G401 (cell line): Measurements from ENCODE around the gene RAD51AP1. TPM values are rescaled to one million over a fixed set of nuclear protein-coding genes. Genes with fewer than 3 reads are reported as not detected.

Source experiments
- DNase-seq: peaks from one replicate; pipeline ENCODE4 v3.0.0-alpha.2; 2015; ENCODE audit warnings: low spot score
- in situ Hi-C: cut with HindIII; loops from 2 replicates; pipeline ENCODE4 v1.10.0; 2016; ENCODE audit warnings: low sequenced_read_pairs, mixed read lengths
- total RNA-seq: library from RNA; depleted of rRNA; stranded (reverse); fragments of >200 nt; shearing (Covaris generic); gene quantifications from 2 replicates; pipeline ENCODE4 v1.2.3, GENCODE V29; 2014; rRNA removed

RAD51AP1 gene
- total RNA-seq, 1 experiment from 2014 or later, result 47.7 TPM

- in situ Hi-C loops, result no loop called here
Measured at GRCh38 chr12:4584281-4584680, 45.6 kb downstream of the RAD51AP1 start.

GRCh38 chr12:4584896-4585295 lies 46.2 kb downstream of the RAD51AP1 start:
- no peak for DNase-seq
- in situ Hi-C loops, result no loop called here

More at GRCh38 chr12:4584281-4584680, 45.6 kb downstream of the RAD51AP1 start:
- no peak for DNase-seq

DNA sequence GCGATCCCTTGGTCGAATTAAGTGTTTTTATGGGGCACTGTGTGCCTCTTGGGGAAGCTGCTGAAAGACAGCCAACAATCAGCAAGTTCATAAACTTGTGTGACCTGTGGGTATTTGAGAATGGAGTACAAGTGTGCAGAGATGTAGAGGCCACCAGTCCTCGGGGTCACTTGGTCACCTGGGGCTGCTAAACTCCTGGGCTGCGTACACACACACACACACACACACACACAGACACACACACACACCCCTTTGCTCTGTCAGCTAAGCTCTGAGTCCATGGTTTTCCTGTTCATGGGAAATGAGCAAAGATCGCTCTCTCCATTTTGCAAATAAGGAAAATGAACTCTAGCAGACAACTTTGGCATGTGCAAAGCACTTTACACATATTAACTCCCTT lies 47.8 kb downstream of the RAD51AP1 start:
- no peak for DNase-seq
- in situ Hi-C loops, result no loop called here

- in situ Hi-C loops, result no loop called here
- DNase-seq, result no peak
Measured at GRCh38 chr12:4587108-4587507, 48.4 kb downstream of the RAD51AP1 start.

DNA sequence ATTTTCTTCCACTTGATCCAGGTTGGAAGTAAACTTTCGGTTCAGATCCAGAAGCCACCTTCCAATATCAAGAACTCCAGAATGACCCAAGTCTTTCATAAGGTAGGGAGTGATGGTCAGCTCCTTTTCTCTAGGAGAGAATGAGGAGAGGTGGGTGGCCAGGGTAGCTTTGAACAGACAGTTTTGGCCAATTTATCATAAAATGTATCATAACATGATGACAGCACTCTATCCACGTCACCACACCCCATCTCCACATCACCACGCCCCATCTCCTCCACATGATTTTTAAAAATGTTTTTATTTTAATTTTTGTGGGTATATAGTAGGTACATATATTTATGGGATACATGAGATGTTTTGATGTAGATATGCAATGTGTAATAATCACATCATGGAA lies 50.2 kb downstream of the RAD51AP1 start:
- in situ Hi-C loops, result no loop called here

GRCh38 chr12:4589941-4590340 lies 51.3 kb downstream of the RAD51AP1 start:
- in situ Hi-C loops, result no loop called here
- no peak for DNase-seq

More for the DNA sequence above, 50.2 kb downstream of the RAD51AP1 start:
- DNase-seq, result no peak

DNA sequence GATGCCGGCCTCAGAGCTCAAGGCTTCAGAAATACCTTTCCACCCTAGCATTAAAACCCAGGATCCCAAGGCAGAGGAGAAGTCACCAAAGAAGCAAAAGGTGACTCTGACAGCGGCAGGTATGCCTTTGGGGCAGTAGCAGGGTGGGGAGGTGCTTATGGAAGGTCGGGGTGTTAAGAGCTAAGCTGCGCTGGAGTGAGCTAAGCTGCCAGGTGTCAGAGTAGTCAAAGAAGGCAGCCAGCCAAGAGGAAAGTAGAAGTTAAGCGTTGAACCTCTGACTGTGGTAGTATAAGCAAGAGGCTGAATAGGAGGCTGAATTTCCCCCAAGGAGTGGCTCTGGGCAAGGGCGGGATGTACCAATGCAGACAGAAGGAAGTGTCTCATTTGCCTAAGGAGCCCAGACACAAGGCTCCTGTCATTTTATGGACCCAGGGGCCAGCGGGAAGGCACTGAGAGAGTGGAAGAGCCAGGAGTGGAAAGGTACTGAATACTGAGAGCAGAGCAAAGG lies 52.5 kb downstream of the RAD51AP1 start:
- DNase-seq, result no peak
- in situ Hi-C loops, result no loop called here

DNA sequence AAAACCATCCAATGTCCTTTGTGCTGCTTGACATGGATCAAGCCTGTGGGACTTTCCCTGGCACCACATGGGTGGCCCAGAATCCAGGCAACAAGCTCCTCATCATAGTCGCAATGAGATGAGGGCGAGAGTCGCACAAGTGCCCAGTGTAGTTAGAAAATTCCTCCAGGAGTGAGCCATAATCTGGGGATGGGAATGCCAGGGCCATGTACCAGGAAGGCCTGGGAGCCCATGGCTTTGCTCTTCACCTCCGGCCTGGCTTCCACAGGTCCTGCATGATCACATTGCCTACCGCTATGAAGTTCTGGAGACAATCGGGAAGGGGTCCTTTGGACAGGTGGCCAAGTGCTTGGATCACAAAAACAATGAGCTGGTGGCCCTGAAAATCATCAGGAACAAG lies 57.2 kb downstream of the RAD51AP1 start:
- in situ Hi-C loops, result no loop called here
- DNase-seq, result no peak

DNA sequence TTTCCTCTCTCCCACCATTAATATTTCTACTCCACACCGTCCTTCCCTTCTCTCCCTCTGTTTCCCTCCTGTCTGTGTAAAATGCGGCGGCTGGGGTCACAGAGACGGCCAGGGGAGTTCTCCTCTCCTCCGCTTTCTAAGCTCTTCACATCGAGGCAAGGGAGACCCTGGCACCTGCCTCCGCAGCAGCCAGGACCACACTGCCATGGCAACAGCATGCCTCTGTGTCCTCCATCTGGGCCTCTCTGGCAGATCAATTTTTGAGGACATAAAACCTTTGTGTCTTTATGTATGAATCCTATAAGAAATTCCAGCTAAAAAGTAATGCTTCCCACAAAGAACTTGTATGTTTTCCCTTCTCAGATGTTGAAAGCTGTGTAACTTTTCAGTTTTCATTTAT lies 64.7 kb downstream of the RAD51AP1 start:
- DNase-seq, result peak; percentile 13
- in situ Hi-C loops, result no loop called here

DNA sequence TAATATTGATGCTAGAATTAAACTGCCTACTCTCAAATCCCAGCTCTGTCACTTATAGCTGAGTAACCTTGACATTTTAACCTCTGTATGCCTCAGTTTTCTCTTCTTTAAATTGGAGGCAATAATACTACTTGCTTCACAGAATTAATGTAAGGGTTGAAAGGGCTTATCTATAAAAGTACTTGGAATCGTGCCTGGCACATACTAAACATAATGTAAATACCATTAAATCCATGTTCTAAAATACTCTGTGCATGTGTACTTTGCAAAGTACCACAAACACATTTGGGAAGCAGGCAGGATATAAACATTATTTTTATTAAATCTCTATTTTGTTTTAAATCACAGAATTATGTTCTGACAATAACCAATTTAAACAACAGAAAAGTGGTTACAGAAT lies 65.3 kb downstream of the RAD51AP1 start:
- in situ Hi-C loops, result no loop called here

DNA sequence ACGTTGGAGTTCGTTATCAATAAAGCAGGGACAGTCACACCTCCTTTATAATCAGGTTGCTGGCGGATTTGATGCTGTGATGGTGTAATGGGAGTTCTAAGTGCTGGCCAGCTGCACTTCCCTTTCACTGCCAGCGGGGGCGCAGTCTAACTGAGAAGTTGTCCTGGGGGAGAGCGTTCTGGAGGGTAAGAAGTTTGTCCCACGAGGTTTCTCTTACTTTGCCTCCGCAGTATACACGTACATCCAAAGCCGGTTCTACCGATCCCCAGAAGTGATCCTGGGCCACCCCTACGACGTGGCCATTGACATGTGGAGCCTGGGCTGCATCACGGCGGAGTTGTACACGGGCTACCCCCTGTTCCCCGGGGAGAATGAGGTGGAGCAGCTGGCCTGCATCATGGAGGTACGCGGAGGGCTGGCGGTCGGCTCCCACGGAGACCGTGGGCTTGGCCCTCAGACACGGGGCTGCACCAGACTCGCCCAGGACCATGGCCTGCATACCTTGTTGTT lies 66.0 kb downstream of the RAD51AP1 start:
- in situ Hi-C loops, result no loop called here
- DNase-seq, result peak; percentile 92

More for the DNA sequence above, 65.3 kb downstream of the RAD51AP1 start:
- DNase-seq, result no peak

- no peak for DNase-seq
- in situ Hi-C loops, result no loop called here
Measured at GRCh38 chr12:4607056-4607455, 68.4 kb downstream of the RAD51AP1 start.

GRCh38 chr12:4609071-4609470 lies 70.4 kb downstream of the RAD51AP1 start:
- in situ Hi-C loops, result no loop called here

More at GRCh38 chr12:4609071-4609470, 70.4 kb downstream of the RAD51AP1 start:
- DNase-seq, result no peak

Other genes with a start within 250 kb of the RAD51AP1 start
- gene TIGAR, start 217.7 kb upstream of the RAD51AP1 start, total RNA-seq, result 19.7 and 25.5 TPM in 2 replicates
- not detected in 2 replicates for gene FGF23, start 159.2 kb upstream of the RAD51AP1 start, total RNA-seq
- not detected in 2 replicates for gene FGF6, start 93.1 kb upstream of the RAD51AP1 start, total RNA-seq
- gene DYRK4, start 23.3 kb downstream of the RAD51AP1 start, total RNA-seq, result 34.0 and 63.6 TPM in 2 replicates
- 0.58 and 2.6 TPM in 2 replicates for gene AKAP3, start 110.2 kb downstream of the RAD51AP1 start, total RNA-seq
- gene NDUFA9, start 110.2 kb downstream of the RAD51AP1 start, total RNA-seq, result 101 and 160 TPM in 2 replicates
- 0.25 and 0.27 TPM in 2 replicates for gene GALNT8, start 181.5 kb downstream of the RAD51AP1 start, total RNA-seq